Neural cell (in vitro differentiated cells): ENCODE data around the gene PRPSAP1. TPM values are rescaled to one million over a fixed set of nuclear protein-coding genes. Genes with fewer than 3 reads are reported as not detected.
A peak's percentile ranks its signal among the peaks of the same experiment; 100 is the strongest.

Source experiments
- H2AFZ ChIP-seq: fragments of 200-600, 300-800 bp; sonication (generic), shearing (Covaris generic); 2 replicates; pipeline ENCODE4 v1.6.0; 2014; ENCODE audit warnings: low read depth, mild to moderate bottlenecking, antibody characterized with exemption, low read length, moderate library complexity
- H3F3A ChIP-seq: fragments of 200-600 bp; shearing (Covaris generic); 2 replicates; pipeline ENCODE4 v1.6.1; 2016; ENCODE audit warnings: mild to moderate bottlenecking, moderate library complexity, mixed read lengths, antibody characterized with exemption, low read length; ENCODE audit not compliant: insufficient read depth, poor library complexity, severe bottlenecking
- H3K27ac ChIP-seq: fragments of 200-600, 300-800 bp; sonication (generic), shearing (Covaris generic); 2 replicates; pipeline ENCODE4 v1.5.1; 2014; ENCODE audit warnings: mild to moderate bottlenecking, low read length, moderate library complexity
- H3K27me3 ChIP-seq: fragments of 300-800, 200-600 bp; sonication (generic), shearing (Covaris generic); 2 replicates; pipeline ENCODE4 v1.6.0; 2014; ENCODE audit warnings: mild to moderate bottlenecking, low read depth, low read length, moderate library complexity; ENCODE audit not compliant: insufficient read depth
- H3K36me3 ChIP-seq: fragments of 300-800, 200-600 bp; sonication (generic), shearing (Covaris generic); 2 replicates; pipeline ENCODE4 v1.5.1; 2014; ENCODE audit warnings: mild to moderate bottlenecking, antibody characterized with exemption, low read length, moderate library complexity; ENCODE audit not compliant: insufficient read depth
- H3K4me2 ChIP-seq: fragments of 300-800, 200-600 bp; sonication (generic), shearing (Covaris generic); 2 replicates; pipeline ENCODE4 v1.6.0; 2014; ENCODE audit warnings: mild to moderate bottlenecking, low read length
- H3K4me3 ChIP-seq: fragments of 300-800, 200-600 bp; sonication (generic), shearing (Covaris generic); 2 replicates; pipeline ENCODE4 v1.5.1; 2014; ENCODE audit warnings: mild to moderate bottlenecking, low read length, moderate library complexity
- H3K79me2 ChIP-seq: fragments of 200-600 bp; shearing (Covaris generic); replicated peaks from 2 replicates; pipeline ENCODE4 v1.6.0; 2014; ENCODE audit warnings: mild to moderate bottlenecking, low read length, moderate library complexity; ENCODE audit not compliant: insufficient read depth
- H3K9ac ChIP-seq: fragments of 300-800, 200-600 bp; sonication (generic), shearing (Covaris generic); 2 replicates; pipeline ENCODE4 v1.6.1; 2016; ENCODE audit warnings: mild to moderate bottlenecking, low read length, mixed read lengths
- H3K9me2 ChIP-seq: fragments of 200-600 bp; shearing (Covaris generic); 2 replicates; pipeline ENCODE4 v1.6.1; 2016; ENCODE audit warnings: mild to moderate bottlenecking, low read length, mixed read lengths; ENCODE audit not compliant: insufficient read depth
- H3K9me3 ChIP-seq: fragments of 200-600, 300-800 bp; sonication (generic), shearing (Covaris generic); 2 replicates; pipeline ENCODE4 v1.6.1; 2016; ENCODE audit warnings: mild to moderate bottlenecking, mixed run types, low read length, moderate library complexity, mixed read lengths
- H4K20me1 ChIP-seq: fragments of 200-600 bp; shearing (Covaris generic); 2 replicates; pipeline ENCODE4 v1.6.1; 2016; ENCODE audit warnings: mild to moderate bottlenecking, mixed run types; ENCODE audit not compliant: insufficient read depth
- CTCF ChIP-seq: fragments of 450-650 bp; IDR thresholded peaks from 2 replicates; pipeline ENCODE4 v1.5.1; 2014; ENCODE audit warnings: antibody characterized with exemption, mild to moderate bottlenecking, moderate library complexity; ENCODE audit not compliant: poor library complexity, severe bottlenecking
- EP300 ChIP-seq: fragments of 450-650 bp; conservative IDR thresholded peaks from 2 replicates; pipeline ENCODE4 v1.6.1; 2014; ENCODE audit warnings: antibody characterized with exemption, mild to moderate bottlenecking, moderate library complexity; ENCODE audit not compliant: poor library complexity, severe bottlenecking
- EZH2 ChIP-seq: fragments of 200-600, 300-800 bp; shearing (Covaris generic), sonication (generic); IDR thresholded peaks from 2 replicates; pipeline ENCODE4 v1.6.1; 2014; ENCODE audit warnings: antibody characterized with exemption, low read length, borderline replicate concordance, mild to moderate bottlenecking; ENCODE audit not compliant: insufficient read depth, poor library complexity, severe bottlenecking
- MXI1 ChIP-seq: fragments of 450-650 bp; conservative IDR thresholded peaks from 2 replicates; pipeline ENCODE4 v1.6.1; 2014; ENCODE audit warnings: antibody characterized with exemption, mild to moderate bottlenecking; ENCODE audit not compliant: poor library complexity, severe bottlenecking
- POLR2AphosphoS5 ChIP-seq: IDR thresholded peaks from 2 replicates; pipeline ENCODE4 v1.6.1; 2012
- RAD21 ChIP-seq: fragments of 450-650 bp; conservative IDR thresholded peaks from 2 replicates; pipeline ENCODE4 v1.6.1; 2014; ENCODE audit warnings: antibody characterized with exemption, mild to moderate bottlenecking, moderate library complexity
- TAF1 ChIP-seq: IDR thresholded peaks from 2 replicates; pipeline ENCODE4 v1.6.1; 2012; ENCODE audit warnings: low read depth
- polyA plus RNA-seq: library from polyadenylated mRNA; depleted of rRNA; stranded (reverse); fragments of >200 nt; gene quantifications from 2 replicates; pipeline ENCODE4 v1.2.3, GENCODE V29; 2014
- TF ChIP-seq, protein P1 (sequence below): IDR thresholded peaks from 2 replicates; pipeline ENCODE4 v1.6.1; 2012; ENCODE audit warnings: borderline replicate concordance

PRPSAP1 gene
- polyA plus RNA-seq, 1 donor from 2014 or later: 73.8 TPM

DNA sequence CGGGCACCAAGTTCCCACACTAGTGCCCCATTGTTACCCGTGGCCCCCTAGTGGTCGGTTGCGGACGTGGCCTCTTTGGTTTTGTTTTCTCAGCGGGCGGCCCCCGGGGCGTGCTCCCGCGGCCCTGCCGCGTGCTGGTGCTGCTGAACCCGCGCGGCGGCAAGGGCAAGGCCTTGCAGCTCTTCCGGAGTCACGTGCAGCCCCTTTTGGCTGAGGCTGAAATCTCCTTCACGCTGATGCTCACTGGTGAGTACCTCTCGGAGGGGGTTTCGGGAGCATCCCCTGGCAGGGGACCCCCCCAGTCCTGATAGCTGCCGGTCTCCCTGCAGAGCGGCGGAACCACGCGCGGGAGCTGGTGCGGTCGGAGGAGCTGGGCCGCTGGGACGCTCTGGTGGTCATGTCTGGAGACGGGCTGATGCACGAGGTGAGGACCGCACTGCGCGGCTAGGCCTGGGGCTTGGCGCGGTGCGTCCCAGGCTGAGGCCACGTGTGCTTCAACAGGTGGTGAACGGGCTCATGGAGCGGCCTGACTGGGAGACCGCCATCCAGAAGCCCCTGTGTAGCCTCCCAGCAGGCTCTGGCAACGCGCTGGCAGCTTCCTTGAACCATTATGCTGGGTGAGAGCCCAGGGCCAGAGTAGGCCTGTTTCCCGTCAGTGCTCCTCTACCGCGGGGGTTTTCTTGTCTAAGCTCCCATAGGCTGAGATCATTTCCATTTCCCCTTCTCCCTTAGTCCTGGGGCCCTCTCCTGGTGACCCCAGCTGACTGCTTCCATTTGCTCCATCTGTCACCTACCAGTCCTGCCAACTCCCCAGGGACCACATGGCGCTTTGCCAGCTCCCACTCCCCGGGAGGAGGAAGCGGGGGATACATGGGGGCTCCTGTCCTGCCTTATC is 32.4 kb upstream of the PRPSAP1 start:
- TF ChIP-seq POLR2AphosphoS5: no peak
- peak; percentile 62 for TF ChIP-seq CTCF
- Histone ChIP-seq H3K9ac (no peak overlapping the region), H3K9me3 (no peaks in the 10 kb centered on the region), H3K9me2 (no peaks in the 10 kb centered on the region), H4K20me1 (no peaks in the 10 kb centered on the region), H2AFZ (no peak overlapping the region), H3K79me2 (no peaks in the 10 kb centered on the region), H3K4me3 (no peak overlapping the region), H3K27ac (no peak overlapping the region), H3K27me3 (peaks cover 40% of the 10 kb centered on the region), H3F3A (no peaks in the 10 kb centered on the region), H3K36me3 (peaks cover 5% of the 10 kb centered on the region), H3K4me2 (no peak overlapping the region)

DNA sequence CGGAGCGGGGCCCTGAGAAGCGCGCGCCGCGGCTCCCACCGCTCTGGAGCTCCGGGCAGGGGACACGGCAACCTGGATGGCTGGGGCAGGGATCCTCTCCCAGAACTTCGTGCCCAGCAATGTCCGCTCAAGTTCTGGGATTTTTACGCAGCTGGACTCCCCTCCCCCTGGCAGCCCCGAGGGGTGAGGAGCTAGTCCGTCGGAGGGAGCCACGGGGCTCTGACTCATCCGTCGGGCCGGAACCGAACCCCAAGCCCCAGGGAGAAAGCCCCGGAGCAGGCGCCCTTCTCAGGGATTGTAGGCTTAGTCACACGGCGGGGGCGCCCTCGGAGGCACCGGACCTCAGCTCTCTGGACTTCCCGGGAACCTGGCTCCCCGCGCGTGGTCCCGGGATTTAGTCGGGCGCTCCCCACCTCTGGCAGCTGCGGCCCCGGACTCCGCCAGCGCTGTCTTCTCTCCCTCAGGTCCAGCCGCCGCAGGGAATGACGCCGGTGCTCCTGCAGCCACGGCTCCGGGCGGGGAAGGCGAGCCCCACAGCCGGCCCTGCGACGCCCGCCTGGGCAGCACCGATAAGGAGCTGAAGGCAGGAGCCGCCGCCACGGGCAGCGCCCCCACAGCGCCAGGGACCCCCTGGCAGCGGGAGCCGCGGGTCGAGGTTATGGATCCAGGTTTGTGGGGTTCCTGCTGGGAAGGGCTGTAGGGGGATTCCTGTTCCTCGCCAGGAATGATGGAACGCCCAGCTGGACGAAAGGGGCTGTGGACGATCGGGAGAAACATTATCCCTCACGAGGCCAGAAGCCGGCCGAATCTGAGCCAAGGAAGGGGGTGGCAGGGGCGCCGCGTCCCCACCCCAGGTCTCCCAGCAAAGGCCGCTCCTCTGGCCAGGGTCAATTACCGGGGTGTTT is 31.5 kb upstream of the PRPSAP1 start:
- peak overlapping the region; percentile 51 for H3K9ac ChIP-seq

More for the DNA sequence above, 31.5 kb upstream of the PRPSAP1 start:
- no peaks in the 10 kb centered on the region for H3K9me3 ChIP-seq
- no peaks in the 10 kb centered on the region for H3F3A ChIP-seq
- H3K27me3 ChIP-seq: peaks cover 40% of the 10 kb centered on the region
- H3K4me2 ChIP-seq: peak overlapping the region; percentile 25
- H2AFZ ChIP-seq: no peak overlapping the region
- TF ChIP-seq MXI1 (no peak), POLR2AphosphoS5 (no peak), TAF1 (no peak), EZH2 (no peak), EP300 (no peak), RAD21 (no peak), CTCF (no peak)
- TF ChIP-seq, protein P1, sequence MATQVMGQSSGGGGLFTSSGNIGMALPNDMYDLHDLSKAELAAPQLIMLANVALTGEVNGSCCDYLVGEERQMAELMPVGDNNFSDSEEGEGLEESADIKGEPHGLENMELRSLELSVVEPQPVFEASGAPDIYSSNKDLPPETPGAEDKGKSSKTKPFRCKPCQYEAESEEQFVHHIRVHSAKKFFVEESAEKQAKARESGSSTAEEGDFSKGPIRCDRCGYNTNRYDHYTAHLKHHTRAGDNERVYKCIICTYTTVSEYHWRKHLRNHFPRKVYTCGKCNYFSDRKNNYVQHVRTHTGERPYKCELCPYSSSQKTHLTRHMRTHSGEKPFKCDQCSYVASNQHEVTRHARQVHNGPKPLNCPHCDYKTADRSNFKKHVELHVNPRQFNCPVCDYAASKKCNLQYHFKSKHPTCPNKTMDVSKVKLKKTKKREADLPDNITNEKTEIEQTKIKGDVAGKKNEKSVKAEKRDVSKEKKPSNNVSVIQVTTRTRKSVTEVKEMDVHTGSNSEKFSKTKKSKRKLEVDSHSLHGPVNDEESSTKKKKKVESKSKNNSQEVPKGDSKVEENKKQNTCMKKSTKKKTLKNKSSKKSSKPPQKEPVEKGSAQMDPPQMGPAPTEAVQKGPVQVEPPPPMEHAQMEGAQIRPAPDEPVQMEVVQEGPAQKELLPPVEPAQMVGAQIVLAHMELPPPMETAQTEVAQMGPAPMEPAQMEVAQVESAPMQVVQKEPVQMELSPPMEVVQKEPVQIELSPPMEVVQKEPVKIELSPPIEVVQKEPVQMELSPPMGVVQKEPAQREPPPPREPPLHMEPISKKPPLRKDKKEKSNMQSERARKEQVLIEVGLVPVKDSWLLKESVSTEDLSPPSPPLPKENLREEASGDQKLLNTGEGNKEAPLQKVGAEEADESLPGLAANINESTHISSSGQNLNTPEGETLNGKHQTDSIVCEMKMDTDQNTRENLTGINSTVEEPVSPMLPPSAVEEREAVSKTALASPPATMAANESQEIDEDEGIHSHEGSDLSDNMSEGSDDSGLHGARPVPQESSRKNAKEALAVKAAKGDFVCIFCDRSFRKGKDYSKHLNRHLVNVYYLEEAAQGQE: no peak
- no peak overlapping the region for H3K27ac ChIP-seq
- peak overlapping the region; percentile 73 for H3K4me3 ChIP-seq
- no peaks in the 10 kb centered on the region for H3K36me3 ChIP-seq
- no peaks in the 10 kb centered on the region for H3K79me2 ChIP-seq
- no peaks in the 10 kb centered on the region for H4K20me1 ChIP-seq
- no peaks in the 10 kb centered on the region for H3K9me2 ChIP-seq
